Heart left ventricle (tissue), 16 donors: Measurements from ENCODE around the gene SYNM. TPM values are rescaled to one million over a fixed set of nuclear protein-coding genes. Genes with fewer than 3 reads are reported as not detected.

Experiments used
- ATAC-seq, 4 donors: fragments of 200-7000 bp; cut with Tn5 transposase; one replicate each; pipeline ENCODE4 v1.9.1; 2020 to 2022; ENCODE audit warnings: moderate library complexity in 4 of 4, mild to moderate bottlenecking in 3 of 4, moderate number of reproducible peaks in 1 of 4
- DNase-seq, 5 donors: peaks; one replicate each; pipeline ENCODE4 v3.0.0-alpha.2; 2020
- H3K27ac ChIP-seq, 12 donors: fragments of 200-600 bp; sonication (generic) in 4 of 12; one replicate each; pipeline versions ENCODE4 v1.5.0 to v1.8.0; 2016 to 2022; ENCODE audit warnings: mild to moderate bottlenecking in 2 of 12
- H3K27me3 ChIP-seq, 9 donors: fragments of 200-600 bp; sonication (generic) in 2 of 9; one replicate each; pipeline versions ENCODE4 v1.5.1 to v1.8.0; 2016 to 2022; ENCODE audit warnings: mild to moderate bottlenecking in 3 of 9
- H3K36me3 ChIP-seq, 9 donors: fragments of 200-600 bp; sonication (generic) in 2 of 9; one replicate each; pipeline versions ENCODE4 v1.5.0 to v1.8.0; 2018 to 2022; ENCODE audit warnings: mild to moderate bottlenecking in 2 of 9
- H3K4me1 ChIP-seq, 12 donors: fragments of 200-600 bp; sonication (generic) in 4 of 12; one replicate each; pipeline versions ENCODE4 v1.5.0 to v1.8.0; 2016 to 2022; ENCODE audit warnings: mild to moderate bottlenecking in 3 of 12
- H3K4me3 ChIP-seq, 12 donors: fragments of 200-600 bp; sonication (generic) in 4 of 12; one replicate each; pipeline versions ENCODE4 v1.5.0 to v1.8.0; 2017 to 2022; ENCODE audit warnings: mild to moderate bottlenecking in 9 of 12, moderate library complexity in 4 of 12
- H3K9me3 ChIP-seq, 12 donors: fragments of 200-600 bp; sonication (generic) in 4 of 12; one replicate each; pipeline versions ENCODE4 v1.5.0 to v1.8.0; 2016 to 2022; ENCODE audit warnings: mild to moderate bottlenecking in 1 of 12
- CTCF ChIP-seq, 12 donors: fragments of 200-600 bp; sonication (generic) in 4 of 12; IDR thresholded peaks; one replicate each; pipeline versions ENCODE4 v1.5.0 to v1.8.0; 2018 to 2022; ENCODE audit warnings: antibody characterized with exemption in 12 of 12, mild to moderate bottlenecking in 5 of 12
- POLR2A ChIP-seq, 2 donors: fragments of 450-650 bp; IDR thresholded peaks; one replicate each; pipeline ENCODE4 v1.6.1; 2017; ENCODE audit warnings: antibody characterized with exemption in 2 of 2, mild to moderate bottlenecking in 2 of 2, moderate library complexity in 2 of 2
- WGBS, 4 donors: extraction: QIAGEN DNeasy Blood & Tissue Kit in 2 of 4; methylation state at CpG; one replicate each; pipeline versions ENCODE4 v1.1.5 to v1.1.7; 2013 to 2018; 5-methylcytosine and 5-hydroxymethylcytosine counted together
- intact Hi-C, 10 donors: fragments of 100-400 bp; cut with DNase I; formaldehyde crosslinking; loops; one replicate each; pipeline versions ENCODE4 v1.11.1 to v1.14.2; 2022
- long read RNA-seq, 3 donors: library from polyadenylated mRNA; unstranded; transcript quantifications; one replicate each; pipeline ENCODE4 v2.0.0, GENCODE V29; 2020 to 2021
- polyA plus RNA-seq, 2 donors: library from polyadenylated mRNA; stranded (reverse); fragments of 200-250 nt; gene quantifications; one replicate each; pipeline ENCODE4 v1.2.3, GENCODE V29; 2013
- total RNA-seq, 9 donors: library from RNA; depleted of rRNA in 2 of 9; stranded (reverse); fragments of >200 nt in 2 of 9; fragmentation: NEBNext Ultra II Directional in 3 of 9; extraction: Animal tissue kit (Norgen Biotek cat#: 25700) in 3 of 9; gene quantifications; one replicate each; pipeline versions ENCODE4 v1.1.0 to v1.2.4, GENCODE V29; 2016 to 2023
- donor health status: ischemic (EF 13 %, LVEDD 7.1; RV severe dilation, severe dysfunction).
- donor health status: healthy with polysubstance abuse.
- donor health status: DM: no; HTN: yes; CAD: no.
- donor health status: DM: no; HTN: no; CAD: no.
- donor health status: ischemic (EF 25% LVEDD 6.9; RV normal size, moderate dysfunction).
- donor health status: ischemic (EF 25% LVEDD 5.7; RV mildly dilated, moderate dysfunction).
- donor health status: healthy.
- donor health status: DM: yes; HTN: yes; CAD: no.
- donor health status: ischemic (EF 35%, LVEDD 5.7; RV mildly dilated, moderate dysfunction).
- donor health status: nonischemic (EF 11% LVEDD 7.7; RV severe dilation, severe dysfunction).
- donor health status: DM: yes; HTN: yes; CAD: no.
- donor health status: PGD.
- donor health status: ischemic (EF 29% LVEDD 5.4; RV normal size, mild dysfunction).
- donor health status: nonischemic (EF 23%, LVEDD 6.1; RV moderate dilation, normal function).

The SYNM gene
- total RNA-seq (100 to 1,000 TPM; 197 to 455 (median 311) TPM), polyA plus RNA-seq (100 to 1,000 TPM; 113 to 154 TPM)
- long read RNA-seq, donor 1, full-length matches to known transcripts, result 201 of 435 reads
- long read RNA-seq, donor 1, partial matches to known transcripts, result 222 of 435 reads
- long read RNA-seq, donor 1, other reads (novel, unspliced or antisense), result 12 of 435 reads
- long read RNA-seq, donor 2, full-length matches to known transcripts, result 15 of 266 reads
- long read RNA-seq, donor 2, partial matches to known transcripts, result 166 of 266 reads
- long read RNA-seq, donor 2, other reads (novel, unspliced or antisense), result 85 of 266 reads
- long read RNA-seq, donor 3, full-length matches to known transcripts, result 103 of 207 reads
- long read RNA-seq, donor 3, partial matches to known transcripts, result 45 of 207 reads
- long read RNA-seq, donor 3, other reads (novel, unspliced or antisense), result 59 of 207 reads

- 1 to 2% (median 1%) methylated on average over 36 to 91 of the region's 91 CpGs for WGBS, 4 donors
- H3K36me3 ChIP-seq, result no peaks in the 10 kb centered on the region
- intact Hi-C loops, result loop anchor here in 6 of 10 donors (1.0 to 5.0 kb wide), 6 partner anchors 37 to 108 kb away; no protein-coding TSS in a partner anchor
- no peaks in the 10 kb centered on the region for H3K9me3 ChIP-seq
- ATAC-seq (peak; percentile 77 to 84 (median 82)), DNase-seq (peak; percentile 83 to 92 (median 89))
- peaks cover 0 to 55% (median 0%) of the 10 kb centered on the region in 9 donors for H3K27me3 ChIP-seq
- H3K27ac ChIP-seq, result peak within 1 kb of the TSS; percentile 48 to 98 (median 92)
- H3K4me1 ChIP-seq, result peaks cover 0 to 56% (median 25%) of the 10 kb centered on the region in 12 donors
- TF ChIP-seq CTCF (IDR thresholded peaks at IDR 0.05), result peak; percentile 42 to 98 (median 93)
- peak in 1 of 2 donors; percentile 96 for TF ChIP-seq POLR2A (IDR thresholded peaks at IDR 0.05)
- peak within 1 kb of the TSS; percentile 60 to 79 (median 72) for H3K4me3 ChIP-seq
Measured at GRCh38 chr15:99104788-99105513, at the start of gene SYNM. Gene SYNM, plus strand, starts transcription at chr15:99105080. Its CDS starts 120 bp downstream, at chr15:99105200.

GRCh38 chr15:99055555-99056134, 49.2 kb upstream of the SYNM start:
- intact Hi-C loops, result loop anchor here (5.0 to 10.0 kb wide), 15 partner anchors 38 to 538 kb away; partner anchors contain the start of gene IGF1R (in 1 of the 10)
- H3K9me3 ChIP-seq, result no peaks in the 10 kb centered on the region

GRCh38 chr15:99057020-99057419, 47.9 kb upstream of the SYNM start:
- DNase-seq, result peak in 1 of 5 donors; percentile 31
- no peaks in the 10 kb centered on the region for H3K9me3 ChIP-seq
- intact Hi-C loops, result loop anchor here (5.0 to 10.0 kb wide), 15 partner anchors 40 to 540 kb away; partner anchors contain the start of gene IGF1R (in 1 of the 10)
- no peaks in the 10 kb centered on the region for H3K36me3 ChIP-seq
- no peak for ATAC-seq
- H3K4me1 ChIP-seq, result peaks cover 0 to 39% (median 19%) of the 10 kb centered on the region in 12 donors
- WGBS, 4 donors, result 55 to 72% (median 71%) methylated on average over 4 of the region's 4 CpGs
- TF ChIP-seq POLR2A (IDR thresholded peaks at IDR 0.05) (no peak), CTCF (IDR thresholded peaks at IDR 0.05) (no peak)
- no peak overlapping the region for H3K4me3 ChIP-seq
- peaks cover 0 to 13% (median 0%) of the 10 kb centered on the region in 9 donors for H3K27me3 ChIP-seq
- H3K27ac ChIP-seq, result peak overlapping the region in 11 of 12 donors; percentile 52 to 94 (median 79)

More at GRCh38 chr15:99055555-99056134, 49.2 kb upstream of the SYNM start:
- DNase-seq, result no peak
- H3K27me3 ChIP-seq, result peaks cover 0 to 13% (median 0%) of the 10 kb centered on the region in 9 donors
- H3K36me3 ChIP-seq, result no peaks in the 10 kb centered on the region
- H3K4me3 ChIP-seq, result no peak overlapping the region
- 79 to 89% (median 83%) methylated on average over 6 of the region's 6 CpGs for WGBS, 4 donors
- peaks cover 0 to 39% (median 19%) of the 10 kb centered on the region in 12 donors for H3K4me1 ChIP-seq
- peak overlapping the region in 2 of 12 donors; percentile 75 to 94 for H3K27ac ChIP-seq
- no peak for ATAC-seq
- TF ChIP-seq CTCF (IDR thresholded peaks at IDR 0.05) (no peak), POLR2A (IDR thresholded peaks at IDR 0.05) (no peak)
